ENCODE data around the gene TLN1. TPM values are rescaled to one million over a fixed set of nuclear protein-coding genes. Genes with fewer than 3 reads are reported as not detected.

Gene TLN1, protein sequence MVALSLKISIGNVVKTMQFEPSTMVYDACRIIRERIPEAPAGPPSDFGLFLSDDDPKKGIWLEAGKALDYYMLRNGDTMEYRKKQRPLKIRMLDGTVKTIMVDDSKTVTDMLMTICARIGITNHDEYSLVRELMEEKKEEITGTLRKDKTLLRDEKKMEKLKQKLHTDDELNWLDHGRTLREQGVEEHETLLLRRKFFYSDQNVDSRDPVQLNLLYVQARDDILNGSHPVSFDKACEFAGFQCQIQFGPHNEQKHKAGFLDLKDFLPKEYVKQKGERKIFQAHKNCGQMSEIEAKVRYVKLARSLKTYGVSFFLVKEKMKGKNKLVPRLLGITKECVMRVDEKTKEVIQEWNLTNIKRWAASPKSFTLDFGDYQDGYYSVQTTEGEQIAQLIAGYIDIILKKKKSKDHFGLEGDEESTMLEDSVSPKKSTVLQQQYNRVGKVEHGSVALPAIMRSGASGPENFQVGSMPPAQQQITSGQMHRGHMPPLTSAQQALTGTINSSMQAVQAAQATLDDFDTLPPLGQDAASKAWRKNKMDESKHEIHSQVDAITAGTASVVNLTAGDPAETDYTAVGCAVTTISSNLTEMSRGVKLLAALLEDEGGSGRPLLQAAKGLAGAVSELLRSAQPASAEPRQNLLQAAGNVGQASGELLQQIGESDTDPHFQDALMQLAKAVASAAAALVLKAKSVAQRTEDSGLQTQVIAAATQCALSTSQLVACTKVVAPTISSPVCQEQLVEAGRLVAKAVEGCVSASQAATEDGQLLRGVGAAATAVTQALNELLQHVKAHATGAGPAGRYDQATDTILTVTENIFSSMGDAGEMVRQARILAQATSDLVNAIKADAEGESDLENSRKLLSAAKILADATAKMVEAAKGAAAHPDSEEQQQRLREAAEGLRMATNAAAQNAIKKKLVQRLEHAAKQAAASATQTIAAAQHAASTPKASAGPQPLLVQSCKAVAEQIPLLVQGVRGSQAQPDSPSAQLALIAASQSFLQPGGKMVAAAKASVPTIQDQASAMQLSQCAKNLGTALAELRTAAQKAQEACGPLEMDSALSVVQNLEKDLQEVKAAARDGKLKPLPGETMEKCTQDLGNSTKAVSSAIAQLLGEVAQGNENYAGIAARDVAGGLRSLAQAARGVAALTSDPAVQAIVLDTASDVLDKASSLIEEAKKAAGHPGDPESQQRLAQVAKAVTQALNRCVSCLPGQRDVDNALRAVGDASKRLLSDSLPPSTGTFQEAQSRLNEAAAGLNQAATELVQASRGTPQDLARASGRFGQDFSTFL (N-terminal part only)
- total RNA-seq, result 184 and 408 TPM in 2 replicates

DNA sequence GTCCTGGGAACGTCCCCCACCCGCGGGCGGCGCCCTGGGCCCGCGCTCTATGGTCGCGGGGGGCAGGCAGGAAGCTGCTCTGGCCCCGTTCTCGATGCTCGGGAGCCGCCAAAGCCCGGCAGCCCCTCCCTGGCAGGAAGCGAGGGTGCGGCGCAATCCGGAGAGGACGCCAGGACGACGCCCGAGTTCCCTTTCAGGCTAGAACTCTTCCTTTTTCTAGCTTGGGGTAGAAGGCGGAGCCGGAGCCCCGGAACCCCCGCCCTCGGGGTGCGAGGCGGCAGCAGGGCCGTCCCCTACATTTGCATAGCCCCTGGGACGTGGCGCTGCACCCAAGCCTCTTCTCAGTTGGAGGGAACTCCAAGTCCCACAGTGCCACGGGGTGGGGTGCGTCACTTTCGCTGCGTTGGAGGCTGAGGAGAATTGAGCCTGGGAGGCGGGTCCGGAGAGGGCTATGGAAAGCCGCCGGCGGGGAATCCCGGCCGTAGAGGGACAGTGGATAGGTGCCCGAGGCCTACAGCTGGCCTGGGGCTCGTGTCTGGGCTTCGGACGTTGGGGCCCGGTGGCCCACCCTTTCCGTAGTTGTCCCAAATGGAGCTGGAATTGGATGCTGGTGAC, at the start of gene TLN1, which contains the start of gene CREB3:
Gene TLN1, minus strand, starts transcription at position 11 of the 615 bp plus-strand sequence. CDS start 6,501 bp downstream, outside the sequence.
Gene CREB3, plus strand, starts transcription at position 482 of the 615 bp plus-strand sequence. Its CDS starts 107 bp downstream, at position 589.

DNA sequence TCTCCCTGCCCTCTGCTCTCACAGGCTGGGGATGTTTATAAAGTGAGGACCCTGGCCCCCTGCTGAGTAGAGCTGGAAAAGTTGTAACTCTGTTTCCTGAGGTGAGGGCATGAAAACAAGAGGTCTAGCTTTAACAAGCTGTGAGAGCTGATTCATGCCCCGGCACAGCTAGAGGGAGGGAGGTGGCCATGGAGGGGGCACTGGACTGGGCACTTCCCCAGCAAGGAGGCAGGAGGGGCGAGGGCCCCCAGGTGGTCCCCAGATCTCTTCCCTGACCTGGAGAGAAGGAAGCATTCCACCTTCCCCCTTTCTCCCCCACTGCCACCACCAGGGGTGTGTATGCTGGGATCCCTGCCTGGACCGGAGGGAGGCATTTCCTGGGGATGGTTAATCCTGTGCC, 22.3 kb upstream of the TLN1 start, which contains the start of gene MSMP:
Gene MSMP, minus strand, starts transcription at position 13 of the 400 bp plus-strand sequence. CDS start 147 bp downstream, outside the sequence.

DNA sequence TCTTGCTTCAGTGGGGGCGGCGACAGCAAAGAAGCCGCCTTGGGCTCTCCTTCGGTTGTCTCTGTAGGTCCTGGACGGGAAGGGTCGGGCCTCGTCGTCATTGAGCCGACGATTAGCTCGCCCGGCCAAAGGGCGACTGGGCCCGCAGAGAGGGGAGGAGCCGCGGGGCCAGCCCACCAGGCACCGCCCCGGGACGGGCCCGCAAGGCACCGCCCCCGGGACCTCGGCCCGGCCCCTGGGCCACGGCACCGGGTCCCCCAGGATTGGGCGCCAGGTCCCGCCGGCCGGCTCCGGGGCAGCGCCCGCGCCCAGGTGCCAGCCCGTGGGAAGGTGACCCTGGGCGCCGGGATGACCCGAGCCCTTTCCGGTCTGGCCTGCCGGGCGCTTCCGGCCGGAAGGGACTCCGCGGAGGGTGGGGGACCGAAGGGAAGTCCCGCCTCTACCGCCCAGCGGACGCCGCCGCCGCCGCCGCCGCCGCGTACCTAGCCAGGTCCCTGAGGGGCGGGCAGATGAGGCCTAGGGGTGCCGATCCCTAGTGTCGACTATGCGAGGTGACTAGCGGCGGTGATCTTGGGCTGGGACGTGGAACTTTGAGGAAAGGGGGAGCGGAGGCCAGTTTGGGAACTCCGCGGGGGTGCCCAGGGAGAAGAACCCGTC, 17.0 kb upstream of the TLN1 start, which contains the start of the genes GBA2 and RGP1:
Gene GBA2, minus strand, starts transcription at position 371 of the 657 bp plus-strand sequence. CDS start 524 bp downstream, outside the sequence.
Gene RGP1, plus strand, starts transcription at position 430 of the 657 bp plus-strand sequence. CDS start 469 bp downstream, outside the sequence.

DNA sequence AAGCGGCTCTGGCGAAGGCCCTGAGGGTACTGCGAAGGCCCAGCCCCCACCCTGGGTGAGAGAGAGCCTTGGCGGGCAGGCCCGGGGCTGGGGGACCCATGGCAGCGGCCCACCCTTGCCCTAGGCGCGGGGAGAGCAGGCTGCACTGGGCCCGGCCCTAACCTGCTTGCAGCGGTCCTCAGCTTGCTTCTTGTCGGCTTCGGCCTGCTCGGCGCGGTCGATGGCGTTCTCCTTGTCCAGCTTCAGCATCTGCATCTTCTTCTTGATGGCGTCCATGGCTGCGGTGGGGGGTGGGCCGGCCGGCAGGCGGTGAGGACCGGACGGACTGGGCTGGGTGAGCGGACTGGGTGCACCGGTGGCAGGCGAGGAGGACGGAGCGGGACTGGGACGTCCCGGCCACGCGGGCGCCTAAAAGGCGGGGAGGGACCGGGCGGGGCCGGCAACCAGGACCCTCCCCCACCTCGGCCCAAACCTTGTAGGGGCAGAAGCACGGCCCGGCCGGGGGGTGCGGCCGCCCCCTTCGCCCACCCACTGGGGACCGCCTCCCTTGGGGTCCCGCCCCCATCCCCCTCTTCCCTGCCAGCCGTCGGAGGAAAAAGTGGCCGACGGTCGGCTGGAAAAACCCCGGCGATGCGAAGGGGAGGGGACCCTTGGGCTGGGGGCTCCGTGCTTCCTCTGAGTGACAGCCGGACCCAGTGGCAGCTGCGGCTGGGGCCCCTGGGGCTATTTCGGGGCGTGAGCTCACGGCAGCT, 42.3 kb downstream of the TLN1 start, which contains the start of gene TPM2:
Gene TPM2, minus strand, starts transcription at position 384 of the 752 bp plus-strand sequence. Its CDS starts 108 bp downstream, at position 276.

GRCh38 chr9:35673132-35674024, 58.6 kb downstream of the TLN1 start, which contains the start of gene CA9:
TSS of gene CA9 (plus strand) at chr9:35673928. CDS start at chr9:35673960, 32 bp downstream.

DNA sequence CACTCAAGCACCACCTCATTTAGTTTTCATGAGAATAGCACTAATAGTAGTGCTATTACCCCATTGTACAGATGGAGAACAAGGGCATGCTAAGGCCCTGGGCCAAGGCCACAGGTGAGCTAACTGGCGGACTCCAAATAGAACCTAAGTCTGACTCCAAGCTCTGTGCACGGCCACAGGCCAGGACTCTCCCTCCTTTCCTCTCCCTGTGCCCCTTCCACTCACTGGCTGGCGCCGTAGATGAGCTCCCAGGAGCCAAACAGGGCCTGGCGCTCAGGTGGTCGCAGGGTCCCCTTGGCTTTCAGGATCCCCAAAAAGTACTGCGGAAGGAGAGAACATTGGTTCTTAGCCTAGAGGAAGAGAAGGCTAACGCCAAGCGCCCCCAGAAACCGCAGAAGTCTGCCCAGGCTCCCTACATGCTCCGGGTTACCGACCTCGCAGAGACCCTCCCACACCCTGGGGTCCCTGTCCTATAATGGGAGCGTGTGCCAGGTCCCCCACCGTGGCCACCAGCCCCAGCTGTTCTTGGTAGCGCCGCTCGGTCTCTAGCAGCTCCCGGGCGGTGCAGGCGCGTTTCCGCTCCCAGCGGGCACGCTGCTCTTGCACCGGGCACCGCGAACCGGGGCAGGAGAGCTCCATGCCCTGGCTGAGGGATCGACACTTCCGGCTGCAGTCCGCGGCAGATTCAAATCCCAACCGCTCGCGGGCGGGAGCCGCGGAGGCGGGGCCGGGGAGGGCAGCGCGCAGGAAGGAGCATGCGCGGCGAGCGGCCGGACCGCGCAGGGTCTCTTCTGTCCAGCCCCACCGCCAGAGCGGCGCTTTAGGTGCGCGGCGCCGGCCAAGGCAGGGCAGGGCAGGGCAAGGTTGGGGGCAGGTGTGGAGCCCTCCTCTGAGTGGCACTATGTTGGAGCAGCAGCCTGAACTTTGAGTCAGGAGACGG, 67.2 kb downstream of the TLN1 start, which contains the start of gene ARHGEF39:
Gene ARHGEF39, minus strand, starts transcription at position 665 of the 940 bp plus-strand sequence. Its CDS starts 26 bp downstream, at position 639.

DNA sequence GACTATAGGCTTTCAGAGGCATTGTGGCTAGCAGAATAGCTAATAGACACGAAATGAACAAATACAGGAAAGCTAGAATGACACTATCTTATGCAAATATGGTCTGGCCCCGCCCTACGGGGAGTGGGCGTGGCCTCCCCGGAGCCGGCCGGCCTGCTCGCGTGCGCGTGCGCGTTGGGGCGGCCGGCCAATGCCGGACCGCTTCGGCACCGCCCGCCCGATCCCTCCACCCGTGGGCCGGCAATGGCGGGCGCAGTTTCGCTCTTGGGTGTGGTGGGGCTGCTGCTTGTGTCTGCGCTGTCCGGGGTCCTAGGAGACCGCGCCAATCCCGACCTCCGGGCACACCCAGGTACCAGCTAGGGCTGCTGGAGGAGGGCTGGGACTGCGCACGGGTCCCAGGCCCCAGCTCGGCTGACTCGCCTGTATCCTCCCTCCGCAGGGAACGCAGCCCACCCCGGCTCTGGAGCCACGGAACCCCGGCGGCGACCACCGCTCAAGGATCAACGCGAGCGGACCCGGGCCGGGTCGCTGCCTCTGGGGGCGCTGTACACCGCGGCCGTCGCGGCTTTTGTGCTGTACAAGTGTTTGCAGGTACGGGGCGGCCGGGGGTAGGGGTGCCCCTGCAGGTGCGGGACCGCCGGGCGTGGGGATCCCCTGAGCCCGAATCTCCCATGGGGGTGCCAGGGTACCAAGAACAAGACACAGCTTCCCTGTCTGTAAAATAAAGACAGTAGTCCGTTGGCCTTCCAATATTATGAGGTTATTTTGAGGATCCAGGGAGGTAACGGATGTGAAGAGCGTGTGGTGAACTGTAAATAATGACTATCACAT, 73.6 kb downstream of the TLN1 start, which contains the start of gene CCDC107:
Gene CCDC107, plus strand, starts transcription at position 156 of the 831 bp plus-strand sequence. Its CDS starts 88 bp downstream, at position 244.

DNA sequence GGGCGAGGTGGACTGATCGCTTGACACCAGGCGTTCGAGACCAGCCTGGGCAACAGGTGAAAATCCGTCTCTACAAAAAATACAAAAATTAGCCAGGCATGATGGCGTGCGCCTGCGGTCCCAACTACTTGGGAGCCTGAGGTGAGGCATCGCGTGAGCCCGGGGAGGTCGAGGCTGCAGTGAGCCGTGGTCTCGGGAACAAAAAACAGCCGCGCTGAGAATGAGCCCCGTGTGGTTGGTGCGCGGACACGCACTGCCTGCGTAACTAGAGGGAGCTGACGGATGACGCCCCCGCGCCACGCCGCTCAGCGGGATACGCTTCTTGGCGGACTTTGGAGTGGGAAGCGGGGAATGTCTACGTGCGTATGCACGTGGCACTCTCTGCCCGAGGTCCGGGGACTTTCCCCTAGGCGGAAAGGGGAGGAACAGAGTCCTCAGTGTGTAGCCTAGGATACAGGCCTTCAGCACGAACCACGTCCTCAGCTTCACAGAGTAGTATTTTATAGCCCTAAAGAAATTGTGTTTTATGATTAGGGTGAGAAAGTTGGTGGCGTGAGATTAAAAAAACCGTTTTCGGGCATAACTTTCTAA, 74.4 kb downstream of the TLN1 start, which contains the start of gene RMRP:
Gene RMRP, minus strand, starts transcription at position 474 of the 591 bp plus-strand sequence.

DNA sequence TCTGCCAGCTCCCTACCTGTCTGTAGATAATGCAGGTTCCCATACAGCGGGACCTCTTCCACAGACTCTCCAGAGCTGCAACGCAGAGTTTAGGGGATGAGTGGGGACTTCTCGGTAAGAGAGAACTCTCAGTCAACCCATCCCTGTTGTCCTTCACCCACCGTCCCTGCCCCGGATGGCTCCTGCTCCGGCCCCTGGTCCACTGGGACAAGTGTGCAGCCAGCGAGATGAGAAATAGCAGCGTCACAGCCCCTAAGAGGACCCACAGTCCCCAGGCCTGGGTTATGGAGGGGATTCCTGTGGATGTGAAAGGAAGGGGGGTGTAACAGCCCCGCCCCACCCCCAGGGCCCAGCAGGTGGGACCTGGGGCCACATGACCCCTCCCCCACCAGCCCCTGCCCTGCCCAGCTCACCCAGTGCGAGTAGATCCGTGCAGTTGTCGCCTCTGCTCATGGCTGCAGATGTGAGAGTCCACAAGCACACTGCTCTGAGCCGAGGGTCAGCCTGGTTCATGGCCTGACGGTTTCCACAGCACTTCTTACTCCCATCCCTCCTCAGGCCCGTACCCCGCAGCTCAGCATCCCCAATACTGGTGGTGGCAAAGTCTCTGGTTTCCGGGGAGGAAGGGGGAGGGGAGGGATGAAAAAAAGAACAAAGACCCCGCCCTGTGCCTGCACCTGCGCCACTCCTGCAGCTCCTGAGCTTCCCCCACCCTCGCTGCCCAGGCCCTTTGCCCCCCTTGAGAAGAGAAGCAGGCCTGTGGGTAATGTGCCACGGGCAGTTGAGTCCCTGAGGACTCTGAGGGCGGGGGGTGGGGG, 81.4 kb downstream of the TLN1 start, which contains the start of gene SIT1:
Gene SIT1, minus strand, starts transcription at position 591 of the 818 bp plus-strand sequence. Its CDS starts 78 bp downstream, at position 513.

Other genes starting within 250 kb of the TLN1 start
- gene RUSC2, start 242.1 kb downstream of the TLN1 start, total RNA-seq, result 12.6 and 27.9 TPM in 2 replicates
- gene TESK1, start 126.9 kb downstream of the TLN1 start, total RNA-seq, result 4.5 and 8.5 TPM in 2 replicates
- gene CD72, start 113.8 kb downstream of the TLN1 start, total RNA-seq, result 0.13 TPM in 1 of 2 replicates, not detected in the other
- gene SIT1, start 81.3 kb downstream of the TLN1 start, total RNA-seq, result not detected in 2 replicates
- 15,158 and 208,384 TPM in 2 replicates for gene RMRP, start 74.2 kb downstream of the TLN1 start, total RNA-seq
- gene CCDC107, start 73.9 kb downstream of the TLN1 start, total RNA-seq, result 10.3 and 13.6 TPM in 2 replicates
- 0.65 and 1.5 TPM in 2 replicates for gene ARHGEF39, start 67.0 kb downstream of the TLN1 start, total RNA-seq
- gene CA9, start 58.3 kb downstream of the TLN1 start, total RNA-seq, result not detected in 2 replicates
- 17.1 and 24.1 TPM in 2 replicates for gene TPM2, start 42.3 kb downstream of the TLN1 start, total RNA-seq
- 39.2 and 57.3 TPM in 2 replicates for gene CREB3, start 471 bp upstream of the TLN1 start, total RNA-seq
- gene GBA2, start 17.0 kb upstream of the TLN1 start, total RNA-seq, result 50.3 and 121 TPM in 2 replicates
- gene RGP1, start 17.1 kb upstream of the TLN1 start, total RNA-seq, result 8.6 and 12.1 TPM in 2 replicates
- gene MSMP, start 22.1 kb upstream of the TLN1 start, total RNA-seq, result 6.2 and 90.9 TPM in 2 replicates
- 3.2 and 4.1 TPM in 2 replicates for gene NPR2, start 59.4 kb upstream of the TLN1 start, total RNA-seq
- 0.32 TPM in 1 of 2 replicates, not detected in the other for gene SPAG8, start 80.1 kb upstream of the TLN1 start, total RNA-seq
- 7.1 and 25.1 TPM in 2 replicates for gene HINT2, start 82.8 kb upstream of the TLN1 start, total RNA-seq
- gene FAM221B, start 96.5 kb upstream of the TLN1 start, total RNA-seq, result not detected in 2 replicates
- gene TMEM8B, start 97.0 kb upstream of the TLN1 start, total RNA-seq, result 0.16 and 0.57 TPM in 2 replicates
- not detected in 2 replicates for gene OR13J1, start 138.2 kb upstream of the TLN1 start, total RNA-seq
- 0.32 and 3.5 TPM in 2 replicates for gene HRCT1, start 174.0 kb upstream of the TLN1 start, total RNA-seq
- 3.4 and 5.8 TPM in 2 replicates for gene SPAAR, start 177.3 kb upstream of the TLN1 start, total RNA-seq
- 0.06 TPM in 1 of 2 replicates, not detected in the other for gene OR2S2, start 226.0 kb upstream of the TLN1 start, total RNA-seq